Stimulated activated CD8-positive, alpha-beta memory T cell treated with anti-CD3 and anti-CD28 coated beads, Interleukin-7, amount 100 ng/mL, for 48 hours (primary cell): Measurements from ENCODE around the gene CDC42EP3.

Experiments used
- DNase-seq, 2 donors: peaks; one replicate each; pipeline ENCODE4 v3.0.0-alpha.2; 2020; ENCODE audit warnings: low read depth in 1 of 2; ENCODE audit errors: extremely low read depth in 1 of 2

CDC42EP3 gene

DNA sequence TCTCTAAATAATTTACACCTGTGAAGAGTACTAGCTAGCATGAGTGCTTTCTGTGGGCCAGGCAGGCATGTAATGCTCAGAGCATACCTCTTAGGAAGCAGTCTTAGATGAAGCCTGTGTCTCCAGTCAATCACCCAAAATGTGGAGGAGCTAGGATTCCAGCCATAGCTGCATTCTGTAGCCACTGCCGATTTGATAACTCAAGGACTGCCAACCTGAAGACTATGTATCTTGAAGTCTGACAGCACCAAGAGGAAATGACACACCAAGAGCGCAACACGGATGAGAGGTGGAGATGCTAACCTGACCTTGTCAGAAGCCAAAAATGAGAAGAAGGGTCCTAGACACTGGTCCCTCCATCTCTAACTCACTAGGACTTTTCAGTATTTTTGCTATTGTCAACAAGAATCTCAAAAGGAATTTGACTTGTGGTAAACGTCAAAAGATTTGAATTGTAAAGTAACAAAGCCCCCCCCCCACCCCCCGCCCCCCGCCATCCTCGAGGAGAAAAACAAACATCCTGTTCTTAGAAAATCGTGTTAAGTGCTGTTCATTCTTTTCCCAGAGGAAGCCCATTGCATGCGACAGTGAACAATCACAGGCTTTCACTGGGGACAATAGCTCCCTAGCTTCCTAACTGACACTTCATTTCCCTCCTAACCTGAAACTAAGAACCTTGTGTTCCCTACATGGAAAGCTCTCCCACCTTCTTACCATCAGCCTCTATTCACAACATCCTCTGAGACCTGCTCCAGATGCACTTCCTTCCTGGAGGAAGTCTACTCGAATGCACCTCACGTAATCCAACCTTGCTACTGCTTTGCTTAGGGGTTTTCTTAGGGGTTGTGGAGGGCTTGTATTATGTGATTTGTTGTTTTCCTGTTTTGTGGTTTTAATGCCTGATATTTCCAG, 14.7 kb downstream of the CDC42EP3 start:
- no peak for DNase-seq

DNA sequence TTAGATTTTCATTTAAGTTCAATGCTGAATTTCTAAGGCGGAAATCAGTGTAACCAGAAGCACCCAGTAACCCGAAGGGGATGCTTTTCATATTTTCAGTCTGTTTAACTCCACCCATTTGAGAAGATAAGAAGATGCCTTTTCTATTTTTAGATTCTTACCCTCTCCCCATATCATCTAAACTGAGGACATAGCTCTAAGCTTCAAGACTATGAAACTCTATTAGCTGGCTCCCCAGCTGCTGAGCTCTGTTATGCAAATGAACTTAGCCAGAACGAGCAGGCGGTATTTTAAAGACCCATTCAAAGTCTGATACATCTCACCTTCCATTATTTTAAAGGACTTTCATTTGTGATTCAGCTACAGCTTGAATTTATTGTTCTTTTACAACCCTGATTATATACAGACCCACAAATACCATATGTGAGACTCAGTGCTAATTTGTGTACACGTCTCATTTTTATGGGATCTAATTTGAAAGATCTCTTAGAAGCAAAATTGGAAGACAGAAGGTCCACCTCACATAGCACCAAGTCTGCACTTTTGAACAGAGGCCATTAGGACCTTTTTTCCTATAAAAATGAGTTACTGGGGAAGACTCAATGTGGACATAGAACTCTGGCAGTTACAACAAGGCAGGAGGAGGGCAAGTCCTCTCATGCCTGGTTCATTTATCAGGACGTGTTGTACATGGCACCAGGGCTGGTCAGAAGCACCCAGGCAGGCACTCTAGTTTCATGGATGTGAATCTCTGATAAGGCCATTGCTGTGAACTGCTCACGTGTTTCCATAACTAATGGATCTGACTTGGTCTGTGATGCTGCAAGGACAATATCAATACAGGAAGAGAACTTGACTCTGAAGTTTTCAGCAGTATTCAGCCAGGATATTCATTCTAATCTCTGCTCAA, 16.3 kb downstream of the CDC42EP3 start:
- no peak for DNase-seq

DNA sequence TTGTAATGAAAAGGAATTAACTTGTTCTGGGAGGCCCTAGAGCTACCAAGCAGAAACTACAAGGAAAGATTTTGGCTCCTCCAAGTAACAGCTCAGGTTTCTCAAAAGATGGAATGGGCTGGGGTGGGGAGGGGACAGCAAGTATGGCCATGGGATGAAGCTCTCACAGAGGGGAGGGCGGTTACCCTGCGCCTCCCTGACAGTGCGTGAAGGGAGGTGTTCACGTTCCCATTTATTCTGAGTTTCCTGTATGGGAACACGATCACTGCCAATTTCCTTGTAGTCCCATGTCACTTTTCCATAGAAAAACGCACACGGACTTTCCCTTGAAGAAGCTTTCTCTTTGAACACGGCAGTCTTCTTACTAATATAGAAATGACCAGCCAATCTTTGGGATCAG, 17.0 kb downstream of the CDC42EP3 start:
- no peak for DNase-seq

DNA sequence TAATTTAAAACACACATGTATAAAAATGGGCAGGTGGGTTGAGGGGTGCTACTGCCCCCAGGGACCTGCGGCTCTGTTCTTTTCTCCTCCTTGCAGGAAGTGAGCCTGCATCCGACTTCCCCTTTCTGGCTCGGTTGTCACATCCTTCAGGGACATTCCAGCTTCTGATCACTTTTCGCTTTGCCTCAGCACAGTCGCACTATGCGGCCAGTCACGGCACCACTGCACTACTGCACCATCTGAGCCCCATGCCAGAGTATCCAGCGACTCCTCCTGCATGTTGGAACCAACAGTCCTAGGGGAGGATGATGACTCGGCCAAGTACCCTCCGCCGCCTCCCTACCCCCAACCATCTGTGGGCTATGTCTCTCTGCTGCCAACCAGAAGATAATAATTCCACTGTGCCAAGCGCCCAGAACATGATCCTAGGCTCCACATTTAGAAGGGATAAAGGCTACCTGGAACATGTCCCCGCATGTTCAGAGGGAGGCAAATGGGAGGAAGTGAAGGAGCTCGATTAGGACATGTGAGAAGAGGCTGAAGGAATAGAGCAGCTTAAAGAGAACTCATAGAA, 17.6 kb downstream of the CDC42EP3 start:
- no peak for DNase-seq

DNA sequence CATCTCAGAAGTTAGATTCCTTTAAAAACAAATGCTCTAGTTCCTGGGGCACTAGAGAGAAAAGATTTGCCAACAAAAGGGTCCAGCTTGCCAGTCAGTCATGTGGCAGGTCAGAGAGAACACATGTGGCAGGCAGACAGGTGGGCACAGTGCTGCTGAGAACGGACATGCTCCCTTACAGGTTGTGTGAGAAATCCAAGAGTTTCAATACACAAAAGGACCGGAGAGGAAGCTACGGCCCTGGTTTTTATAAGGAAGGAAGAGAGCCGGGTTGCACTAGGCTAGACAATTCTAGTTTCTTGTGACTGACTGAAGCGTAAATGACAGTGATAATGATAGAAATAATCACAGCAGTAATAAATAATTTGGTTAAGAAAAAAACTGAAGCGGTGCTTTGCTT, 18.3 kb downstream of the CDC42EP3 start:
- no peak for DNase-seq

DNA sequence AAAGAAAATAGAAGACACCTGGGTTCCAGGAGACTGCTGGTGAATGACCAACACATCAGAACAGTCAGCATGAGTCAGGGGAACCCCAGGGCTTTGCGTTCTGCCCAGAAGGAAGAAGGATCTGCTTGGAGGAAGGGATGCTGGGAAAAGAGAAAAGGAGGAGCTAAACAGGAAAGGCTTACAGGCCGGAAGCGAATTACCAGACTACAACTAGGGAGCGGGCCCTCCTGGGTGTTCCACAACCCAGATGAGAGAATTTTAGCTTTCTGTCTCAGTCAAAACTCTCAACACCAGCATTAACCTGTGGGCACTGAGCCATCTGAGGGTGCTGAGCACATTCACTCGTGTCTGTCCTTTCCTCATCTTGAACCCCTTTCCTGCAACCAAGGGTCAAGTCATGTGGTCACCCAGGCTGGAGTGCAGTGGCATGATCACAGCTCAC, 19.2 kb downstream of the CDC42EP3 start:
- no peak for DNase-seq

DNA sequence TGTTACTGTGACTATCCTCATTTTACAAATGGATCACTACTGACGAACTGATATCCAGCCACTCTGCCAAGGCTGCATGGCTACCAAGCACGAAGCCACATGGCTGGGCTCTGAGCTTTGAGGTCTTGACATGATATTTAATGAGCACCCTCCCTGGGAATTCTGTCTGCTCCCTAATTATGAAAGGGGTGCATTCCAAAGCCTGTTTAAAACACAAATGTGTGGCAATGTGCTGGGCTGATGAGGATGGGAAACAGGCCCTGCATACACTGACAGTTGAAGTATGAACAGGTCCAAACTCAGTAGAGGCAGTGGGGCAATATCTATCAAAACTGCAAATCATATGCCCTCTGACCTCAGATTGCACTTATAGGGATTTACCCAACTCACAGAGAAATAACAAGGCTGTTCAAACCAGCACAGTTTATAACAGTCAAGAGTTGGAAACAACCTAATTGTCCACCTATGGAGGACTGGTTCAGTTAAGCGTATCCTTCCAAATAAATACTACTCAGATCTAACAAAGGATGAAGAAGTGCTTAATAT, 20.8 kb downstream of the CDC42EP3 start:
- DNase-seq: no peak

DNA sequence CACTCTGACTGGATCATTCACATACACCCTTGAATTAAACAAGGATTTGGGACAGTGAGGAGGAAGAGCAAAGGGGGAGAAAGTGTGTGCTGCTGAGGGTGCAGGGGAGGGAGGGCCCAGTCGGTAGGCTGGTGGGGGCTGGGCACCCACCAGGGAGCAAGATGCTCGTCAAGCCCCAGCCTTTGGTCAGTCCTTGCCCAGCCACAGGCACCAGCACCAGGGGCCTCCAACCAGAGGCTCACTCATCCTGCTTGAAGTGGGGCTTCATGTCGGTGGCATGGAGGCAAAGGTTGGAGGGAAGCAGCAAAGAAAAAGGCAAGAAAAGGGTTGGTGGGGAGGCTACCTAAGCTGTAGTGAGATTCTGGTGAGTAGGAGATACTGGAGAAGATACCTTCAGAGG, 21.9 kb downstream of the CDC42EP3 start:
- DNase-seq: no peak

DNA sequence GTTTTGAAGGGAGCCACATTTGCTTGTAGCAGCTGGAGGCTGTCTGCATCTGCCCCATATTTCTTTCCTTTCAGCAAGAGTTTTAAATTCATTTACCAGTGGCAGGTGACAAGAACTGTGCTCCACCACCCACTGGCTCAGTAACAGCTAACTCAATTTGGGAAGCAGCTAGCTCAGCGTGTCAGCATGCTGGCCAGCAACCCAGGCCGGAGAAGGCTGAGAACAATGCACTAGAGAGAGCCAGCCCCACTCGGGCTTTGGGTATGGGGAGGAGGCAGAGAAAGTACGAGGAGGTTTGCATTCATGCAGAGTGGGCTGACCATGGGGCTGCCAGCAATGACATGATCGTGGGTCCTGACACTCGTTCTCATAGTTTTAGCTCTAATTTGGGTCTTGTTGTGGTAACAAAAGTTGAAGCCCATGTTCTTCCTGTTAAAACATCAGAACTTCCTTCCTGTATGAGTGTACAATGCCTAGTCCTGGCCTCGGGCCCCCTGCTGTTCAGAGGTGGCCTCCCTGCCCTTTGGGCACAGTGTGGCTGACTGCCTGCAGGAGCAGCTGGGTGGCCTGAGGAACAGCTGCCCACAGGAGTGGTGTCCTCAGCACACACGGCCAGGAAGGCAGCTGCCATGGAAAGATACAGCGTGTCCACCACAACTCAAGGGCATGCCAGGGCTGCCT, 23.0 kb downstream of the CDC42EP3 start:
- DNase-seq: no peak

DNA sequence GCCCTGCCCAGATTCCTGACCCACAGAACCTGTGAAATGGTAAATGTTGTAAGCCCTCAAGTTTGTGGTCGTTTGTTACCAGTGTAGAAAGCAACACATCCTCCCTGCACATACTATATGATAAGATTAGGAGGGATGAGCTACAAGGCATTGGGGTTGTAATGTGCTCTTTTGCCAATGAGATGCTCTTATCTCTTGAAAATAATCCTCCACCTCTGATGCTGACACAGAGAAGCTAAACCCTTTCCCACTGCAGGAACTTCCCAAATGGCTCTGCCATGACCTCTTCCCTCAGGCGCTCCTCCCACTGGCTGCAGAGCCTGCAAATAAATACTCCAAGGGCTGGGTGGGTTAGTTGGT, 23.5 kb downstream of the CDC42EP3 start:
- no peak for DNase-seq

DNA sequence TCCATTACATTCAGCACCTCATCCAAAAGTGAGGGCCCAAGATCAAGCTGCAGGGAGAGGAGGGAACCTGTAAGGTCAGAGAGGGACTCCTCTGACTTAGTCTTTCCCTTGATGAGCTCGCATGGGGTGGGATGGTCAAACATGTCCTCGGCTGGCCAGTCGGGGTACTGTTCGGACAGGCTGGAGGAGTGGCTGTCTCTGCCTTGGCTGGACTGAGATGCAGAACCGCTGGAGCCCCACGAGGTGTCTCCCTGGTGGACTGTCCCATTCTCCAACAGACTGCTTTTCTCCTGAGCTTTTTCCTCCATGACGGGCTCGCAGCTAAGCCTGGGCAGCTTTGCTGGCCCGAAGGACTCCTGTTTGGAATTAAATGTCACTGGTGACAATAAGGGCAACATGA, 25.6 kb downstream of the CDC42EP3 start:
- DNase-seq: no peak

DNA sequence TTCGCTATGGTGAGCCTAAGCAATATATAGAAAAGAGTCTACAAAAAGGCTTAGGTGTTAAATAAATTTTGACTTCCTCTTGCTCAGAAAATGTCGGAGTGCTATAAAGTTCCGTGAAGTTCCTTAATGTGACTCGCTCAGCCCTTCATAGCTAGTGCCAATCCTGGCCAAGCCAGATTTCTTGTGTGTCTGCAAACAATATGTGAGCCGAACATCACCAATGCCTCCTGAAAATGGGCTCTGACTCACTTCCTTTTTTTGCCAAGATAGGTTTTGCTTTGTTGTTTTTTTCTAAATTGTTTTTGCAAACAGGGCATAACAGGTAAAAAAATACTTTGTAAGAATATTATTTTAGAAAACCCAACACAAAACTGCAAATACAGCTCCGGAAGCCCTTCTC, 26.1 kb downstream of the CDC42EP3 start:
- no peak for DNase-seq

DNA sequence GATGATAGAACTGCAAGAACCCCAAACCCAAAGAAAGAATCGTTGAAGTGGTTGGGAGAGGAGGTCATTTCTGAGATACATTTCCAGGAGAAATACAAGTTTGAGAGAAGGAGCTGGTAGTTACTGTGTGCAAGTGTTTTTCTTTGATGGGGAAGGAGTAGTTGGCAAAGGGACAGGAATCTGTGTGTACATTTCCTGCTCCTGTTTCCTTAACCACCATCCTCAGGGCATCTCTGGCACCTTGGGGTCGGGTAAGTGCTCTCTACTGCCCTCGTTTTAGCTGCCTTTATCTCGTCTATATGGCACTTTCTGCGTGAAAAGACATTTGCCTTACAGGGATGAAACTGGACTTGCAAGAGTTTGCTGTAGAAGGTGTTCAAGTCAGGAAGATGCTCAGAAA, 27.3 kb downstream of the CDC42EP3 start:
- no peak for DNase-seq

DNA sequence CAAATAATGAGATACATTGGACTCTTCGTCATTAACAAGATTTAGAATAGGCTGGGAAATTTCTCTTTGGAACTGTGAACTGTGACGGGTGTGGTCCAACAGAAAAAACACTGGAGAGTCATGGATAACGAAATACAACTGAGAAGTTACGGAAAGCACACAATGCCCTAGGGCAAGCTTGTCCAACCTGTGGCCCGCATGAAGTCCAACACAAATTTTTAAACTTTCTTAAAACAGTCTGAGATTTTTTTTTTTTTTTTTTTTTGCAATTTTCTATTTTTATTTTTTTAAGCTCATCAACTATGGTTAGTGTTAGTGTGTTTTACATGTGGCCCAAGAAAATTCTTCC, 27.7 kb downstream of the CDC42EP3 start:
- DNase-seq: no peak

DNA sequence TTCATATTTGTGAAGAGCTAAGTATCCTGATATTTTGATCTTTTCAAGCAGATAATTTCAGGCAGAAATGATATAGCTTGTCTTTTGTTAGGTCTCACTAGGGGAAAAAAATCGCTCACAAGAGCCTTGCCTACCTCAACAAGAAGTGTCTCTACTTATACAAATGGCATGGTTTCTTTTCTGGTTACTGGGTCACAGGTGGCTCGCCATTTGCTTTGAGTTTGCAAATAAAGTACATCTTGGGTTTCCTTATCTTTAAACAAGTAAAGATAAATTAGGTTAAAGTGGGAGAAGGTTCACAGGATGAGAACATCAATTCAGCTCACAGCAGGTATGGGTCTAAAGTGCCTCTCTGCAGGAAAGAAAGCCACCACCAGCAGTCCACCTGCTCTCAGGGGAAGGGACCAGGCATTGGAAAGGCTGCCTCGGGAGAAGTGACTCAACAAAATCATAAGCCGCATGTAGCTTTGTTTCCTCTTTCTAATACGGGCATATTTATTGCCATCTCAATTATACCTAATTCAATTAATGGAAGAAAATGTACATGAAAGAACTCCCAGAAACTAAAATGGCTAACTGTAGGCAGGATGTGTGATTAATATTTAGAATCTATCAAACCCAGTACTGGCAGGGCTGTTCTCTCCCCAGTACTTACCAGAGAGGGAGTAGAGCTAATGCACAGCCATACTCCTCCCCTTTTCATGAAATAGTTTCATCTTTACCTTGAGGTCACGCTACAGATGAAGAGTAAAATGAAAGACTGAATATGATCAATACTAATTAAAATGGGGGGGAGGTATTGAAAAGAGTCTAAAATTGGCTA, 28.3 kb downstream of the CDC42EP3 start:
- DNase-seq: no peak

DNA sequence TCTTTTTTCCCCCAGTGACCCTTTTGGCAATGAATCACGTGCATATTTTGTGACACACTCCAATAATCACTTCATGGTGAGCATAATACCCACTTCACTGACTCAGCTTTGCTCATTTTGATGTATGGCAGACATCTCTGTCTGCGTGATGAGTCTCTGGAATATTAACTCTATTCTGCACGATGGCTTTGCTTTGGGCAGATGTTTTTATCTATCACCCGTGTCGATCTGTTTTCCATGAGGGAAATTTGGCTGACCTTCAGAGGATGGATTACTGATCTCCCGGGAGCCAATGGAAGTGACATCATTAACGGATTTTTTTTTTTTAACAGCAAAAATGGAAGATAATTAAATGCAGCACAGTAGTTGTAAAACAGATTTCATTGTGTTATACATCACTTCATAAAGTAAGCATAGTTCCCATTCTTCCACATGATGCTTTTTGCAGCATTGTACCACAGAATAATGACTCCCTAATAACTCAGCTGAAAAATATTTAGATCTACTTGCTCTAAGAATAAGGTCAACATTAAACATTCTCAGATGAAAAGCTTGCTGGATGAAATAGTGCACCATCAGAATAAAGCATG, 29.8 kb downstream of the CDC42EP3 start:
- DNase-seq: no peak

DNA sequence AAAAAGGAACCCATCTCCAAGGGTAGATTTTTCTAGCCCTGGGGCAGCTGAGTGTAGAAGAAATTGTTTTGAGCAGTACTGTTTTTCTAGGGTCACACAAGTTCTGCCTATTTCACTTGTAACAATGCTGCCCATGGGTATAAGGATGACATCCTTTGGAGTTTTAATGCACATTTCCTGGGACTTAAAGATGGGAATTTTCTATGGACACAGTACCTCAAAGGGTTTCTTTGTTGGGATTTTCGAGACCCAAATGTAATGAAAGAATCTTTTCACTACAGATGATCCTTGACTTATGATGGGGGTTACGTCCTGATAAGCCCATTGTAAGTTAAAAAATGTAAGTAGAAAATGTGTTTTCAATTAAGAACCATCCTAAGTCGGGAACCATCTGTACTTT, 31.8 kb downstream of the CDC42EP3 start:
- DNase-seq: no peak

DNA sequence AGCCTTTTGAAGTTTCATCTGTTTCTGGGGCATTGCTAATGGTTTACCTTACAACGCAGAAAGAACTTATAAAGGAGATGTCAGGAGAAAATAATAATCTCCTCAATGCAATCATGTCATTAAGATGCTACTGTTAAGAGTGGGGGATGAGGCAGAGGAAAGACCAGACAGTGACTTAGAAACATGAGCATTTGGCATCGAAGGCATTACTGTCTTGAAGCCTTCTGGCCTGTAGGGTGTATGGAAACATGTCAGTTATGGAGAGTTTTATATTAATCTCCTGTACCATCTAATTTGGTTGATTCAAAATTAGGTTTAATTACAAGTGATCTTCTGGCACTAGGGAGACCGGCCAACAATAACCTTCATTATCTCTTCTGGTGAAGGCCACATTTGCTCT, 32.5 kb downstream of the CDC42EP3 start:
- no peak for DNase-seq

DNA sequence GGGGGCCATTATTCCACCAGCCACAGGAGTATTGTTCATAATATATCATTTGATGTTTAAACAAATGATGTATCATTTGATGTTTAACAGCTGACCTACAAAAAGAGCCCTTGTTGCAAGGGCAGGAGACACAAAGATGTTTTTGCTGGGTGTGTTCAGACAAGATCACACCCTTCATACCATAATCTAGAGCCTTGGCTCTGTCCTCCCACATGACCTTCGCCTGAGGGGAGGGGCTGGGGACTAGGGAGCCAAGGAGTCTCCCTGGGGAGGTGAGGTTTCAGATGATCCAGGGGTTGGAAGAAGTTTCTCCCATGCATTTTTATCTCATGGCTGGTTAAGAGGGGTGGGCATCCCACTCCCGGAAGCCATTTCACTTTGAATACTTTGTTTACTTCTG, 33.5 kb downstream of the CDC42EP3 start:
- DNase-seq: no peak
